Measurements from ENCODE around the gene GLDC.
"Not testable (repeated sequence)": the region's sequence is repeated elsewhere in the genome, so short reads cannot be mapped to it uniquely, and the experiment has no call there.

The GLDC gene

GRCh38 chr9:6579613-6580012 is 65.9 kb downstream of the GLDC start:
- intact Hi-C loops (cut with DNase I), result loop anchor here (5.0 kb wide), 1 partner anchor 167 kb away; the partner anchor contains the start of gene UHRF2

GRCh38 chr9:6576987-6577386 is 68.5 kb downstream of the GLDC start:
- DNase-seq, result peak in 7 of 10 donors; percentile 33 to 90 (median 58)
- intact Hi-C loops (cut with DNase I), result no loop called here

More at GRCh38 chr9:6579613-6580012, 65.9 kb downstream of the GLDC start:
- no peak for DNase-seq

- no peak for DNase-seq
- intact Hi-C loops (cut with DNase I), result no loop called here
Observed at GRCh38 chr9:6575324-6576034, 70.0 kb downstream of the GLDC start.

GRCh38 chr9:6567140-6567591 is 78.4 kb downstream of the GLDC start:
- intact Hi-C loops (cut with DNase I), result loop anchor here (5.0 kb wide), 1 partner anchor 155 kb away; the partner anchor contains the start of gene UHRF2
- DNase-seq, result peak in 5 of 10 donors; percentile 15 to 92 (median 60)

- intact Hi-C loops (cut with DNase I), result loop anchor here (5.0 kb wide), 1 partner anchor 154 kb away; the partner anchor contains the start of gene UHRF2
- peak in 3 of 10 donors; percentile 16 to 32 (median 31) for DNase-seq
Observed at GRCh38 chr9:6566409-6567139, 79.0 kb downstream of the GLDC start.

- DNase-seq, result no peak
- intact Hi-C loops (cut with DNase I), result loop anchor here (5.0 kb wide), 1 partner anchor 153 kb away; the partner anchor contains the start of gene UHRF2
Observed at GRCh38 chr9:6565312-6565711, 80.2 kb downstream of the GLDC start.

GRCh38 chr9:6564868-6565267 is 80.7 kb downstream of the GLDC start:
- DNase-seq, result no peak
- intact Hi-C loops (cut with DNase I), result loop anchor here (5.0 kb wide), 1 partner anchor 153 kb away; the partner anchor contains the start of gene UHRF2

GRCh38 chr9:6564360-6564759 is 81.2 kb downstream of the GLDC start:
- no peak for DNase-seq
- intact Hi-C loops (cut with DNase I), result no loop called here

GRCh38 chr9:6562871-6563430 is 82.6 kb downstream of the GLDC start:
- intact Hi-C loops (cut with DNase I), result no loop called here
- no peak for DNase-seq

- intact Hi-C loops (cut with DNase I), result no loop called here
- no peak for DNase-seq
Observed at GRCh38 chr9:6562201-6562600, 83.3 kb downstream of the GLDC start.

- peak in 5 of 10 donors; percentile 16 to 85 (median 34) for DNase-seq
- intact Hi-C loops (cut with DNase I), result no loop called here
Observed at GRCh38 chr9:6557883-6558616, 87.5 kb downstream of the GLDC start.

- DNase-seq, result no peak
- intact Hi-C loops (cut with DNase I), result no loop called here
Observed at GRCh38 chr9:6553866-6554265, 91.7 kb downstream of the GLDC start.

- DNase-seq, result no peak
- intact Hi-C loops (cut with DNase I), result no loop called here
Observed at GRCh38 chr9:6552498-6553121, 92.9 kb downstream of the GLDC start.

GRCh38 chr9:6552033-6552432 is 93.5 kb downstream of the GLDC start:
- DNase-seq, result no peak
- intact Hi-C loops (cut with DNase I), result no loop called here

- intact Hi-C loops (cut with DNase I), result no loop called here
- no peak for DNase-seq
Observed at GRCh38 chr9:6551136-6551535, 94.4 kb downstream of the GLDC start.

- intact Hi-C loops (cut with DNase I), result no loop called here
- DNase-seq, result no peak
Observed at GRCh38 chr9:6549106-6549800, 96.3 kb downstream of the GLDC start.

GRCh38 chr9:6545017-6545691 is 100.4 kb downstream of the GLDC start:
- DNase-seq, result no peak
- intact Hi-C loops (cut with DNase I), result no loop called here

GRCh38 chr9:6543204-6543603 is 102.3 kb downstream of the GLDC start:
- DNase-seq, result no peak
- intact Hi-C loops (cut with DNase I), result no loop called here

GRCh38 chr9:6542617-6543016 is 102.9 kb downstream of the GLDC start:
- DNase-seq; intact Hi-C loops (cut with DNase I): not testable (repeated sequence)

All from posterior cingulate gyrus (tissue), 11 donors.